Activated T-cell treated with anti-CD3 and anti-CD28 coated beads, Interleukin-2, amount 50 U/mL, for 1 hour (primary cell): ENCODE measurements around the gene CBL.
"Not testable (repeated sequence)": the region's sequence is repeated elsewhere in the genome, so short reads cannot be mapped to it uniquely, and the experiment has no call there.

Source experiments
- DNase-seq: peaks from one replicate; pipeline ENCODE4 v3.0.0-alpha.2; 2020

CBL gene

DNA sequence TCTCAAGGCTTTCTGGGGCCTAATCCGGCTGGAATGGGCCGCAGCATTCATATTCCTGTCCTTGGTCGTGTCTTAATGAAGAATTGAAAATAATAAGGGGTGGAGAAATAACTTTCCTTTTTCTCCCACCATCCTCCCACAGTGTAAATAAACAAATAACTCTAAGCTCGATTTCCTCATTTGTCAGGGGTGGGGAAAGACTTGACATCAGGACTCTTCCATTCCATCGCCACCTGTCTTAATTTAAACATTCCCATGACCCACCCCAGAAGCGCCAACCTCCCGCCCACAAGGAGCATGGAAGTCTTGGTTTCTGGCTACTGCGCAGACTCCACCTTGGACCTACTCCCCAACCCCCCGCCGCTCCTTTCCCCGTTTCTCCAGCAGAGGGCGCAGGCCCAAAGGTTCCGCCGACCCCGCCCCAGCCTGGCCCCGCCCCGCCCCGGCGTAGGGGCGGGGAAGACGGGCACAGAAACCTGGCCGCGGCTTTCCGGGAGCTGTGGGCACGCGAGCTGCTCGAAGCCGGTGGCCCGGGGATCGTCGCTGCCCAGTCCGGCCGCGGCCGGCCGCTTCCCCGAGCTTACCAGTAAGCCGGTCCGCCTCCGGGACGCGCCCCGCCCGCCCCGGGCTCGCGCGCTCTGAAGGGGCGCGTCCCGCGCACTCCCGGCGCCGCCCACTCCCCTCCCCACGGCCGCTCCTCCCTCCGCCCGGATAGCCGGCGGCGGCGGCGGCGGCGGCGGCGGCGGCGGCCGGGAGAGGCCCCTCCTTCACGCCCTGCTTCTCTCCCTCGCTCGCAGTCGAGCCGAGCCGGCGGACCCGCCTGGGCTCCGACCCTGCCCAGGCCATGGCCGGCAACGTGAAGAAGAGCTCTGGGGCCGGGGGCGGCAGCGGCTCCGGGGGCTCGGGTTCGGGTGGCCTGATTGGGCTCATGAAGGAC is at the start of gene CBL:
Gene CBL, plus strand, starts transcription at position 766 of the 937 bp plus-strand sequence. Its CDS starts 79 bp downstream, at position 845.
- peak; percentile 99 for DNase-seq

DNA sequence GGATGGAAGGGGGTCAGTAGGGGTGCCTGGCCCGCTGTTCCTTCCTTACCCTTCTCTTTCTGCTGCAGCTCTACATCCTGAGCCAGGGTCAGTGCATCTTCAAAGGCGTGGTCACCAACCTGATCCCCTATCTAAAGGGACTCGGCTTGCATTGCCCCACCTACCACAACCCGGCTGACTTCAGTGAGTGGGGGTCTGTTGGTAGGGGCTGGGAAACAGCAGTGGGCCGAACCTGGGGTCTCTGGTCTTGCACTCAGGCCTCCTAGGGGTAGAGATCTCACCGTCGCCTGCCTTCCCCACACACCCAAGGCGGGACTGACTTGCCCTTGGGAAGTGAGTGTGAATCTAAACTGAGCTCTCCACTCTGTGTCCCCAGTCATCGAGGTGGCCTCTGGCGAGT is 49.6 kb upstream of the CBL start:
- no peak for DNase-seq

DNA sequence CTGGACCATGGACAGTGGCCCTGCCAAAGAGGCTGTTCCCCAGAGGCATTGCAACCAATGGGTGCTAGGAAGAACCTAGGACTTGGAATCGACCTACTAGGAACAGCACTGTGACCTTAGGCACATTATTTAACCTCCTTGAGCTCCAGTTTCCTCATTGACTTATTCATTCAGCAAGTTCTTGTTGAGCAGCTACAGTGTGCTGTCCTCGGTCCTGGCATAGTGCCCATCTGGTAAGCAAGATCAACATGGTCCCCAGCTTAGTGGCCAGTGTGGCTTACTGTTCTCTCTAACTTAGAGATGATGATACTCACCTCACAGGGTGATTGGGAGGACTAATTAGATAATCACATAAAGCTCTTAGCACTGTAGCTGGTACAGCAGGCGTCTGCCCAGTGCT is 49.1 kb upstream of the CBL start:
- DNase-seq, result no peak

DNA sequence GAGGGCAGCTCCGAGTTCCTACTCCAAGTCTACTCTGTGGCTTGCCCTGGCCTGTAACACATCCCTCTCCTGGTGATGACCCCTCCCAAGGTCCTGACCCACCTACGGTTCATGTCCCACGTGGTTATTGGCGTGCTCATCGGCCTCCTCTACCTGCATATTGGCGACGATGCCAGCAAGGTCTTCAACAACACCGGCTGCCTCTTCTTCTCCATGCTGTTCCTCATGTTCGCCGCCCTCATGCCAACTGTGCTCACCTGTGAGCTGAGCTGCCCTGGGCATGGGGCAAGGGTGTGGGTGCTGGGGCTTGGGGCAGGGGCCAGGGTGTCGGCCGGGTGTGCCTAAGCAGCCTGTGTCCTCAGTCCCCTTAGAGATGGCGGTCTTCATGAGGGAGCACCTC is 47.7 kb upstream of the CBL start:
- DNase-seq, result no peak

DNA sequence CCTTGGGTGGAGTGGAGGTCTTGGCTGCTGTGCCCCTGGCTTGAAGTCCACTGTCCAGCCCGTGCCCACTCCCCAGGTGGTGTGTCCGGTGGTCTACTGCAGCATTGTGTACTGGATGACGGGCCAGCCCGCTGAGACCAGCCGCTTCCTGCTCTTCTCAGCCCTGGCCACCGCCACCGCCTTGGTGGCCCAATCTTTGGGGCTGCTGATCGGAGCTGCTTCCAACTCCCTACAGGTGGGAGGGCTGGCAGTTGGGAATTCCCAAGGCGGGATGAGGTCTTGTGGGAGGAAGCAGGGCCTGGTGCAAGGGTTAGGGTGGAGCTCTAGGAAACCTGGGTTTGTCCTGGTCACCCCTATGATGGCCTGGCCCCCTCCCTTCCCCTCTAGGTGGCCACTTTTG is 46.0 kb upstream of the CBL start:
- no peak for DNase-seq

DNA sequence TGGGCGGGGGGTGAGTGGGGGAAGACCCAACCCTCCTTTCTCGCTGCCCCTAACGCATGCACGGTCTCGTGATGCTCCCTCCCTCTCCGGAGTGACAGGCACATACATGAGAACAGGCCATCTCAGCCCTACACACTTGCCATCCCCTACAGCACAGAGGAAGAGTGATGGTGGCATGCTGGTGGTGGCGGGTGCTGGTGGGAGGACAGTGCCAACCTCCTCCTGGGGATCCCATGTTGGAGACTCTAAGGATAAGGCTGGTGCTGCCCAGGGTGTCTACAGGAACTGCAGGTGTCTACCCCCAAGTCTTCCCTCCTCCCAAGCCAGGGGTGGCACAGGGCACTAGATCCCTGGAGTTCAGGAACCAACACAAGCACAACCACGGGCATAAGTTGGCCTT is 44.3 kb upstream of the CBL start:
- no peak for DNase-seq

DNA sequence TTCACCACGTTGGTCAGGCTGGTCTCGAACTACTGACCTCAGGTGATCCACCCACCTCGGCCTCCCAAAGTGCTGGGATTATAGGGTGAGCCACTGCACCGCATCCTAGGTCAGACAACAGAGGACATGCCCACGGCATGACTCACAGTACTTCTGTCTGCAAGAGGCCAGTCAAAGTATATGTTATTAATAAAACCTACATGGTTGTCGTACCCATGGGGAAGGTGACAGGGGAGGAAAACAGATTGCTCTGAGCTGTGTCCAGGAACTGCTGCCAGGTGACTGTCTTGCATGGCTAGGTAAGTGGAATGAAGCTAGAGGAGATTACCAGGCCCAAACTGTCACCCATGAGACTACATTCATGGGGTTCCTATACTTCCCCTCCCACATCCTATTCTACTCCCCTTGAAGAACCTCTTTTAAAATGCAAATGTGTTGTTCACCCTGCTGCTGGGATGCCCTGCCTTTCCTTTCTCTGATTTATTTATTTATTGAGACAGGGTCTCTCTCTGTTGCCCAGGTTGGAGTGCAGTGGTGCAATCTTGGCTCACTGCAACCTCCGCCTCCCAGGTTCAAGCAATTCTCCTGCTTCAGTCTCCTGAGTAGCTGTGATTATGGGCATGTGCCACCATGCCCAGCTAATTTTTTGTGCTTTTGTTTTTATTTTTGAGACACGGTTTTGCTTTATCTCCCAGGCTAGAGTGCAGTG is 39.6 kb upstream of the CBL start:
- DNase-seq, result no peak

DNA sequence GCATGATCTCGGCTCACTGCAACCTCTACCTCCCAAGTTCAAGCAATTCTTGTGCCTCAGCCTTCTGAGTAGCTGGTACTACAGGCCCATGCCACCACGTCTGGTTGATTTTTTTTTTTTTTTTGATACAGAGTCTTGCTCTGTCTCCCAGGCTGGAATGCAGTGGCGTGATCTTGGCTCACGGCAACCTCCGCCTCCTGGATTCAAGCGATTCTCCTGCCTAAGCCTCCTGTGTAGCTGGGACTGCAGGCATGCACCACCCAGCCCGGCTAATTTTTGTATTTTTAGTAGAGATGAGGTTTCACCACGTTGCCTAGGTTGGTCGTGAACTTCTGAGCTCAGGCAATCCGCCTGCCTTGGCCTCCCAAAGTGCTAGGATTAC is 39.1 kb upstream of the CBL start:
- DNase-seq, result not testable (repeated sequence)

DNA sequence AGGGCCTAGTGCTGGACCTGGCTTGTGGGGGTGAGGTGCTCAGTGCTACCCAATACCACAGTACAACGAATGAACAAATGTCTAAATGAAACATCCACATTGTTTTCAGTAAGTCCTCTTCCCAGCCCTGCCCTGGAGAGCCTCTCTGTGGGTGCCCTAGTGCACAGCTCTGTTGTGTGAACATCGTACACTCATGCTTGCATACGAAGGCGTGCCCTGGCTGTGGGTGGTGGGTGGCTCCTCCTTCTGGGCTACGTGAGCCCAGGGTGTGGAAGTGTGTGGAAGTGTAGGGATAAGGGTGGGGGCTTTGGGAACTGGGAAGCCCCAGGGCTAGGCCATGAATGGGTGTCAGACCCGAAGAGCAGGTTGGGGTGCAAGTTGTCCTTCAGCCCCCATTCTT is 38.2 kb upstream of the CBL start:
- DNase-seq, result no peak

DNA sequence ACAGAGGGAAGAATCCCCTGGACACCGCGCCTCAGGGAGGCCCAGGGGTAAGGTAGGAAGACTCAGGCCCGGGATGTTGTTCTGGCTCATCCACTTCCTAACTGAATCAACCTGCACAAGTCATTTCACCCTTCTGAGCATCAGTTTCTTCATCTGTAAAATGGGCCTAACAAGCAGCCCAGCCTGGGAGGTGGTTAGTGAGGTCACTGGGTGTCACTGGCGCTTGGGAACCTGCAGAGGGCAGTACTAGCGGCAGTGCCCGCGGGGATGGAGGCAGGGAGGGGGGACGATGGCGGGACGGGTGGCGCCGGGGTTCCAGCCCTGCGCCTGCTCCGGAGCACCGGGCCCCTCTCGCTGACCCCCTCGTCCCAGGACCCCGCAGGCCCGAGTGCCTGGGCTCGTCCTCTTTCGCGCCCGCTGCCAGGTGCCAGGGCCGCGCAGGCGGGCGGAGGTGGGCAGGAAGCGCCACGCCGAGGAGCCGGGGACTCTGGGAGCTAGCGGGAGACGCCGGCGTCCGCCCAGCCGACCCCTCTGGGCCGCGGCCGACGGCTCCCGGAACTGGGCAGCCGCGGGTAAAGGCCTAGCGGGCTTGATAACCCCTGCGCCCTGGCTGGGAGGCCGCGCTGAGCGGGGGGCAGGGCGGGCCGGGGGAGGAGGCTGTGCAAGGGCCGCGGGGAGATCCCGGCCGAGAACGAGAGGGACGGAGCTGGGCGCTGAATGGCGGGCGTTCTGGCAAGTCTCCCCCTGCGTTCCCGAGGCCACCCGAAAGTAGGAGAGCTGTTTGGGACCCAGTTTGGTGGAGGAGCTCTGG is 37.5 kb upstream of the CBL start, which contains the start of gene NLRX1:
Gene NLRX1, plus strand, starts transcription at position 255 of the 811 bp plus-strand sequence. CDS start 2,679 bp downstream, outside the sequence.
- peak; percentile 81 for DNase-seq

DNA sequence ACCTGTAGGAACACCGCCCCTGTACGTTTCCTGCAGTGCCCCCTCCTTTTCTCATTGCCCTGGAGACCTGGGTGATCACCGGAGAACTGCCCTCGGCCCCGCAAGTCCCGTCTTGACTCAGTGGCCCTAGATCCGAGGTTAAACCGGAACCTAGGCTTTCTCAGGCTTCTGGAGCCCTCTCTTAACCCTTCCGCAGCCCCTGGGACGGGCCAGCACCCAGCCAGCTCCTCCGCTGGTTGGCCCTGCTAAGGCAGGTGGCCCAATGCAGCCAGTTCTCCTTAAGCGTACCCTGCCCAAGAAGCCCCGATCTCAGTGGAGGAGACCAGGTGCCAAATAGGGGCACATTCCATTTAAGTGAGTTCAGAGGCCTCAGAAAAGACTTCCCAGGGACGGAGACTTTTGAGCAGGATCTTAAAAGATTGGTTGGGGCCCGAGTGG is 36.8 kb upstream of the CBL start:
- DNase-seq, result no peak

DNA sequence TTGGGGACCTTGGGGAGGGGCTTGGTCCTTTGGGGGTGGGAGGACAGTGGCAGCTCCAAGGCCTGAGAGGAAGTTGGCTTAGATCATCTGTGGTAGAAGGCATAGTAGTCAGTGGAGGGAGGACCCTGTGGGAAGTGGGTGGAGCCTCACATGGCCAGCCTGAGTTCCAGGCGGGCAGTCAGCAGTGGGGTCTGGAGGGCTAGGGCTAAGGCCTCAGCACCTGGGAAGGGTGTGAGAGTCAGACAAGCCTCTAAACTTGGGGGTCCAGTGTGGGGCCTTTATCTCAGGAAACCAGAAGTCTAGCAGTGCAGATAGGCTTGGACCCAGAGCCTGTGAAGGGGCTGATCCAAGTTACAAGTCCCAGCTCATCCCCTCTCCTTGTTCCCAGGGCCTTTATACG is 33.6 kb upstream of the CBL start:
- no peak for DNase-seq

DNA sequence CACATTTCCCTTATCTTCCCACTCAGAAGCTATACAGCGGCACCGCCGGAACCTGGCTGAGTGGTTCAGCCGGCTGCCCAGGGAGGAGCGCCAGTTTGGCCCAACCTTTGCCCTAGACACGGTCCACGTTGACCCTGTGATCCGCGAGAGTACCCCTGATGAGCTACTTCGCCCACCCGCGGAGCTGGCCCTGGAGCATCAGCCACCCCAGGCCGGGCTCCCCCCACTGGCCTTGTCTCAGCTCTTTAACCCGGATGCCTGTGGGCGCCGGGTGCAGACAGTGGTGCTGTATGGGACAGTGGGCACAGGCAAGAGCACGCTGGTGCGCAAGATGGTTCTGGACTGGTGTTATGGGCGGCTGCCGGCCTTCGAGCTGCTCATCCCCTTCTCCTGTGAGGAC is 32.7 kb upstream of the CBL start:
- no peak for DNase-seq

DNA sequence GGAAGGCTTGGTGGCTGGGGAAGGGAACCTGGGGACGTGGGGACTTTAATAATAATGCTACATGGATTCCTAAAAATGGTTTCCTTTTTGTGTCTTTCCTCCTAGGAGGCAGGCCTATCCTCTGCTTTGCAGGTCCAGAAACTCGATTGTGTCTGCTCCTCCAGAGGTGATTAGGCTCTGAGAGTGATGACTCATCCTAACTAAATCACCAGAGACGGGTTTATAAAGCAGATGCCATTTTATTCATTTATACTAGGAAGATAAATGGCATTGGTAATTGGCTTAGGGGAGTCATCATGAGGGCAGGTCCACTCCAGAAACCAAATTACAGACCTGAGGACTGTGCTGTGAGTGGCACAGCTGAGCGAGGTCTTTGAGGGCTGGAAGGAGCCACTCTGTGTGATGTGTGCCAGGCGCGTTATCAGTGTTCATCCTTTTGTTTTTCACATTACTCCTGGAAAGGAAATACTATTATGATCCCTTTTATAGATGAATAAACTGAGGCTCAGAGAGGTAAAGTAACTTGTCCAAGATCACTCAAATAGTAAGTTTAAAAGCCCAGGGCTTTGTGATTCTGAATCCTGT is 30.6 kb upstream of the CBL start:
- no peak for DNase-seq

DNA sequence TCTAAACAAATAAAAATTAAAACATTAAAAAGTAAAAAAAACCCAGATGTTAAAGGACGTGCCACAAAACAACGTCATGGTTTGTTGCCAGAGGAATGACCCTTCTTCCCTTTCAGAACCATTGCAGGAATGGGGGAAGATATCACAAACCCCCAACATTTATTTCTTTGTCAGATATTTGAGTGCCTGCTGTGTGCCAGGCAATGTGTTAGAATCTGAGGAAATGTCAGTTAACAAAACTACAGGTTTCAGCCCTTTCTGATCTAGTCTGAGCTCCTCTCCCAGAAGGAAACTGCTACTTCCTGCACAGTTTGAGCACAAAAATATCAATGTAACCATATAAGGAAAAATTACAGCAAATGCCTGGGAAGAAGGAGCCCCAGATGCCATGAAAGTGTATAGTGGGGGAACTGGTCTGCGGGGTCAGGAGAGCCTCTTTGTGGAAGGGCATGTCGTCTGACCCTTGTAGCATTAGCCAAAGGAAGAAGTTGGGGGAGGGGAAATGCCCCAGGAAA is 27.9 kb upstream of the CBL start:
- no peak for DNase-seq

DNA sequence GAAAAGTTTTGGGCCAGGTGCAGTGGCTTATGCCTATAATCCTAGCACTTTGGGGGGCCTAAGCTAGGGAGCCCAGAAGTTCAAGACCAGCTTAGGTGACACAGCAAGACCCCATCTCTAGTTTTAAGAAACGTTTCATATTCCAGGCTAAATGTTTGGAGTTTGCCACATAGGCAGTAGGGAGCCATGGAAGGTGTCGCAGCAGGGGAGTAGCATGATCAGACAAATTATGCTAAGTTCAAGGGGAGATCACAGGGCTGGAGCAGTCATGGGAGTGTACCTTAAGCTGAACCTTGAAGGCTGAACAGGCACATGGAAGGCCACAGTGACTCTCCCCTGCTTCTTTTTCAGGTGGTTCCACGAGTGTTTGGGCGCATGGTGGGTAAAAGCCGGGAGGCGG is 26.8 kb upstream of the CBL start:
- no peak for DNase-seq

DNA sequence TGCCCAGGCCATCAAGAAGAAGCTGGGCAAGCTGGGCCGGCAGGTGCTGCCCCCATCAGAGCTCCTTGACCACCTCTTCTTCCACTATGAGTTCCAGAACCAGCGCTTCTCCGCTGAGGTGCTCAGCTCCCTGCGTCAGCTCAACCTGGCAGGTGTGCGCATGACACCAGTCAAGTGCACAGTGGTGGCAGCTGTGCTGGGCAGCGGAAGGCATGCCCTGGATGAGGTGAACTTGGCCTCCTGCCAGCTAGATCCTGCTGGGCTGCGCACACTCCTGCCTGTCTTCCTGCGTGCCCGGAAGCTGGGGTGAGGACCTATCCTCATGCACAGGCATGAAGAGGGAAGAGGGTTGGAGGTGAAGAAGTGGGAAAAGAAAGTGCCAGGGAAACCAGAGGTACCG is 26.2 kb upstream of the CBL start:
- no peak for DNase-seq

DNA sequence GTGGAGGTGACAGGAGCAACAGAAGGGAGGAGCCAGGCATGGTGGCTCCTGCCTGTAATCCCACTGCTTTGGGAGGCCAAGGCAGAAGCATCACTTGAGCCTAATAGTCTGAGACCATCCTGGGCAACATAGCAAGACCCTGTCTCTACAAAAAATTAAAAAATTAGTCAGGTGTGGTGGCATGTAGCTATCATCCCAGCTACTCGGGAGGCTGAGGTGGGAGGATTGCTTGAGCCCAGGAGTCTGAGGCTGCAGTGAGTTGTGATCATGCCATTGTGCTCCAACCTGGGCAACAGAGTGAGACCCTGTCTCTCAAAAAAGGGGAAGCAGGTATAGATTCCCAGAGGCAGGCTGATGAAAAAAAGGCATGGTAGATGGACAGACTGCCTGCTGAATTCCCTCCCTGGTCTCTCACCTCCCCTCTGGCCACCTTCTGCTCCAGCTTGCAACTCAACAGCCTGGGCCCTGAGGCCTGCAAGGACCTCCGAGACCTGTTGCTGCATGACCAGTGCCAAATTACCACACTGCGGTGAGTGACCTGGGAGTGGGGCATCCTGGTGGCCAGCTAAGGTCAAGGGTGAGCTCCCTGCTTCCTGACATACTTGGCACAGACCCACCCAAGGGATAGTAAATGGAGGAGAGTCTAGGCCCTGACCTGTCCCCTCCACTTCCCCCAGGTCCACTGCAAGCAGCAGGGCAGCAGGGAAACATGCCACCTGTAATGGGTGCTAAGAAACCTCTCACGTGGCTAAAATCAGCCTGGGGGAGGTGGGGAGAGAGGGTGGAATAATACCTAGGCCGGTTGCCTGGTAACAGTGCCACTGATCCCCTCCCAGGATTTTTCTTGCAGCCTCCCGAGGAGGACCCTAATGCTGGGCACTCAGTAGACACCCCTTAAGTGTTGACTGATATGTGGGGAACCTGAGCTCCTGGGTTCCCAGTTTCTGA is 25.1 kb upstream of the CBL start:
- DNase-seq, result no peak

DNA sequence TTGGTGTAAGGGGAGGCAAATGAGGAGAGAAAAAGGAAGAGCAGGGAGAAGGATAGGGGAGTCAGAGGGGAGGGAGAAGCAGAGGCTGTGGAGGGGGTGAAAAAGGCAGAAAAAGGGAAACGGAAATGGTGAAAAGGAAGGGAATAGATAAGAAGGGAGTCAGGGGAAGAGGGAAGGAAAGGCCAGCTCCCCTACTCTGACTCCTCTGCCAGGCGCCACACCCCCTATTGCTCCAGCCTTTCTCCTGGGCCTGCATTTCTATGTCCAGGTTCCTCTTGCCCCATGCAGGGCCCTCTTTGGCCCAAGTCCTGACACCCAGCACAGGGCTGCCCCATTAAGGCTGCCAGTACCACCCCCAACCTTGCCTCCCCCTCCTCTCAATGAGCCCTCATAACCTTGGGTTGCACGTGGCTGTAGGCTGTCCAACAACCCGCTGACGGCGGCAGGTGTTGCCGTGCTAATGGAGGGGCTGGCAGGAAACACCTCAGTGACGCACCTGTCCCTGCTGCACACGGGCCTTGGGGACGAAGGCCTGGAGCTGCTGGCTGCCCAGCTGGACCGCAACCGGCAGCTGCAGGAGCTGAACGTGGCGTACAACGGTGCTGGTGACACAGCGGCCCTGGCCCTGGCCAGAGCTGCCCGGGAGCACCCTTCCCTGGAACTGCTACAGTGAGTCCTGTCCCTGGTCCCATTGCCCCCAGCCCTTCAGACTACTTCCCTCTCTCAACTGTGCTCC is 24.3 kb upstream of the CBL start:
- no peak for DNase-seq

DNA sequence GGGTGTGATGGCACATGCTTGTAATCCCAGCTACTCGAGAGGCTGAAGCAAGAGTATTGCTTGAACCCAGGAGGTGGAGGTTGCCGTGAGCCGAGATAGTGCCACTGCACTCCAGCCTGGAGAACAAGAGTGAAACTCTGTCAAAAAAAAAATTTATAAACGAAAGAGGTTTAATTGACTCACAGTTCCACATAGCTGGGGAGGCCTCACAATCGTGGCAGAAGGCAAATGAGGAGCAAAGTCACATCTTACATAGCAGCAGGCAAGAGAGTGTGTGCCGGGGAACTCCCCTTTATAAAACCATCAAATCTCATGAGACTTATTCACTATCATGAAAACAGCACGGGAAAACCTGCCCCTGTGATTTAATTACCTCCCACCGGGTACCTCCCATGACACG is 21.7 kb upstream of the CBL start:
- DNase-seq, result not testable (repeated sequence)
